ENCODE measurements around the gene MRPS18B. TPM values are rescaled to one million over a fixed set of nuclear protein-coding genes. Genes with fewer than 3 reads are reported as not detected.

The MRPS18B gene
- total RNA-seq, 1 experiment from 2014 or later, result 112 TPM

DNA sequence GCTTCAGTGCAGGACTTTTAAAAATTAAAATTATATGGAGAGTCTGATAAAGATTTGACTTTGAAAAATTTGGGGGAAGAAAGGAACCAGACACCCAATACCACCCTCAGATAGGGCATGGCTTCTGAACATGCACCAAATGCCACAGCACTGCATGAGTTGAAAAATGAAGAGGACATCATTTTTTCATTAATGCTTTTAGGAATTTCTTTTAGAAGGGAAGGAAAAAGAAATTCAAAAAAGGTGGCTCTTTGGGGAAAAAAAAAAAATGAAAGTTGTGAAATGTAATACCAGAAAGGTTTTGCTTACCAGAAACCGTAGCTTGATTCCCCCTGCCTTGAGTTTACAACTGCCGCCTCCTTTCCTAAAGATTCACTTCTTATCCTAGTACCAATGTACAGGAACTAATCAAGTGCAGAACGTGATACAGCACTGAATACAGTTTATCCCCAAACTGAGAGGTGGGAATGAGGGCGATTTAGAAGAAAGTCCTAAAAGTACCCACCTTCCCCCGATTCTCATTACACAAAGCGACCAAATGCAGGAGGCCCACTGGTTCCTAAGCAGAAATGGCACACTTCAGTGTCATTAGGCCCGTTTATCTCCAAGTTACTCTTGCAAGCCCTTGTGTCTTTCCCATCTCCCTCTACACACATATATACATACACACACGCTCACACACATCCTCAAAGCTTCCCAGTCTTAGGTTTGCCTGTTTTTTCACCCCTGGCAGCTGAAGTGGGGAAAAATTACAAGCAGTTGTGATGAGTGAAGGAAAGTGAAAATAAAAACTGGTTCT, 3.4 kb upstream of the MRPS18B start:
- Histone ChIP-seq H3K9me2 (ENCODE audit: insufficient read depth) (no peaks in the 10 kb centered on the region), H3K9ac (ENCODE audit: low read length) (peak overlapping the region; percentile 6; the same call in 1 of the 2 replicates), H3K9me3 (ENCODE audit: control insufficient read depth in 1 of 2, insufficient read depth in 1 of 2, low read depth in 1 of 2, low read length in 2 of 2) (no peaks in the 10 kb centered on the region), H3K36me3 (ENCODE audit: control insufficient read depth in 1 of 2, insufficient read depth in 2 of 2, low read length in 2 of 2) (peaks cover 13 to 36% of the 10 kb centered on the region in 2 experiments), H3K27ac (ENCODE audit: low read depth, low read length) (peak overlapping the region; percentile 87), H4K20me1 (ENCODE audit: insufficient read depth) (no peaks in the 10 kb centered on the region; the same call in 1 of the 2 replicates), H3K79me2 (ENCODE audit: insufficient read depth, low read length) (peaks cover 79% of the 10 kb centered on the region), H3K4me3 (replicated peaks in 1 of 2; ENCODE audit: low read depth in 1 of 2, low read length in 2 of 2) (peak overlapping the region in 1 of 2 experiments; percentile 15; a peak in 2 of 4 replicates), H3K27me3 (ENCODE audit: insufficient read depth, low read length) (no peaks in the 10 kb centered on the region), H3K4me1 (ENCODE audit: control insufficient read depth in 1 of 2, insufficient read depth in 2 of 2, low read length in 2 of 2) (peaks cover 10 to 37% of the 10 kb centered on the region in 2 experiments), H3K4me2 (ENCODE audit: low read length) (peak overlapping the region; percentile 87; the same call in 1 of the 2 replicates), H2AFZ (ENCODE audit: low read depth, low read length, poor library complexity, severe bottlenecking) (no peak overlapping the region)
- ChIA-PET RAD21 (ENCODE audit: low non-redundant PET in 1 of 2, low total read pairs in 2 of 2, uncharacterized antibody in 2 of 2, unreplicated experiment in 2 of 2) (interaction anchor here in 1 of 2 experiments (0.7 to 1.0 kb wide), 2 partner anchors 18 to 117 kb away, joined by 3 read pairs; no protein-coding TSS in a partner anchor), POLR2A (interaction anchor here (0.7 to 3.5 kb wide), 24 partner anchors 9 to 473 kb away, joined by 3 to 17 read pairs (median 6); partner anchors contain the start of genes ABCF1, ATAT1, GNL1 and MDC1), CTCF (interaction anchor here (1.3 to 3.6 kb wide), 2 partner anchors 117 to 132 kb away, joined by 5 to 26 read pairs; no protein-coding TSS in a partner anchor)
- TF ChIP-seq EZH2phosphoT487 (IDR thresholded peaks at IDR 0.05; ENCODE audit: borderline replicate concordance) (no peak), EZH2 (IDR thresholded peaks at IDR 0.05) (no peak), EGR1 (IDR thresholded peaks at IDR 0.05; ENCODE audit: low read depth) (no peak), ZNF274 (IDR thresholded peaks at IDR 0.05; ENCODE audit: low read depth, low read length) (no peak), POLR2A (IDR thresholded peaks at IDR 0.05; ENCODE audit: borderline replicate concordance, extremely low read depth, insufficient read depth, insufficient read length) (no peak), ZFX (IDR thresholded peaks at IDR 0.05) (no peak), JUND (IDR thresholded peaks at IDR 0.05) (no peak), CBX3 (IDR thresholded peaks at IDR 0.05; ENCODE audit: low read depth) (no peak), SRF (IDR thresholded peaks at IDR 0.05; ENCODE audit: low read depth) (no peak), CEBPB (IDR thresholded peaks at IDR 0.05; ENCODE audit: low read depth) (no peak)
- TF ChIP-seq, protein P1, sequence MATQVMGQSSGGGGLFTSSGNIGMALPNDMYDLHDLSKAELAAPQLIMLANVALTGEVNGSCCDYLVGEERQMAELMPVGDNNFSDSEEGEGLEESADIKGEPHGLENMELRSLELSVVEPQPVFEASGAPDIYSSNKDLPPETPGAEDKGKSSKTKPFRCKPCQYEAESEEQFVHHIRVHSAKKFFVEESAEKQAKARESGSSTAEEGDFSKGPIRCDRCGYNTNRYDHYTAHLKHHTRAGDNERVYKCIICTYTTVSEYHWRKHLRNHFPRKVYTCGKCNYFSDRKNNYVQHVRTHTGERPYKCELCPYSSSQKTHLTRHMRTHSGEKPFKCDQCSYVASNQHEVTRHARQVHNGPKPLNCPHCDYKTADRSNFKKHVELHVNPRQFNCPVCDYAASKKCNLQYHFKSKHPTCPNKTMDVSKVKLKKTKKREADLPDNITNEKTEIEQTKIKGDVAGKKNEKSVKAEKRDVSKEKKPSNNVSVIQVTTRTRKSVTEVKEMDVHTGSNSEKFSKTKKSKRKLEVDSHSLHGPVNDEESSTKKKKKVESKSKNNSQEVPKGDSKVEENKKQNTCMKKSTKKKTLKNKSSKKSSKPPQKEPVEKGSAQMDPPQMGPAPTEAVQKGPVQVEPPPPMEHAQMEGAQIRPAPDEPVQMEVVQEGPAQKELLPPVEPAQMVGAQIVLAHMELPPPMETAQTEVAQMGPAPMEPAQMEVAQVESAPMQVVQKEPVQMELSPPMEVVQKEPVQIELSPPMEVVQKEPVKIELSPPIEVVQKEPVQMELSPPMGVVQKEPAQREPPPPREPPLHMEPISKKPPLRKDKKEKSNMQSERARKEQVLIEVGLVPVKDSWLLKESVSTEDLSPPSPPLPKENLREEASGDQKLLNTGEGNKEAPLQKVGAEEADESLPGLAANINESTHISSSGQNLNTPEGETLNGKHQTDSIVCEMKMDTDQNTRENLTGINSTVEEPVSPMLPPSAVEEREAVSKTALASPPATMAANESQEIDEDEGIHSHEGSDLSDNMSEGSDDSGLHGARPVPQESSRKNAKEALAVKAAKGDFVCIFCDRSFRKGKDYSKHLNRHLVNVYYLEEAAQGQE (IDR thresholded peaks at IDR 0.05; ENCODE audit: low read depth), result no peak
- TF ChIP-seq, protein P2, sequence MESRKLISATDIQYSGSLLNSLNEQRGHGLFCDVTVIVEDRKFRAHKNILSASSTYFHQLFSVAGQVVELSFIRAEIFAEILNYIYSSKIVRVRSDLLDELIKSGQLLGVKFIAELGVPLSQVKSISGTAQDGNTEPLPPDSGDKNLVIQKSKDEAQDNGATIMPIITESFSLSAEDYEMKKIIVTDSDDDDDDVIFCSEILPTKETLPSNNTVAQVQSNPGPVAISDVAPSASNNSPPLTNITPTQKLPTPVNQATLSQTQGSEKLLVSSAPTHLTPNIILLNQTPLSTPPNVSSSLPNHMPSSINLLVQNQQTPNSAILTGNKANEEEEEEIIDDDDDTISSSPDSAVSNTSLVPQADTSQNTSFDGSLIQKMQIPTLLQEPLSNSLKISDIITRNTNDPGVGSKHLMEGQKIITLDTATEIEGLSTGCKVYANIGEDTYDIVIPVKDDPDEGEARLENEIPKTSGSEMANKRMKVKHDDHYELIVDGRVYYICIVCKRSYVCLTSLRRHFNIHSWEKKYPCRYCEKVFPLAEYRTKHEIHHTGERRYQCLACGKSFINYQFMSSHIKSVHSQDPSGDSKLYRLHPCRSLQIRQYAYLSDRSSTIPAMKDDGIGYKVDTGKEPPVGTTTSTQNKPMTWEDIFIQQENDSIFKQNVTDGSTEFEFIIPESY (IDR thresholded peaks at IDR 0.05; ENCODE audit: extremely low read depth, insufficient replicate concordance, low read length), result no peak
- TF ChIP-seq, protein P3, sequence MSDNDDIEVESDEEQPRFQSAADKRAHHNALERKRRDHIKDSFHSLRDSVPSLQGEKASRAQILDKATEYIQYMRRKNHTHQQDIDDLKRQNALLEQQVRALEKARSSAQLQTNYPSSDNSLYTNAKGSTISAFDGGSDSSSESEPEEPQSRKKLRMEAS (IDR thresholded peaks at IDR 0.05), result no peak
- TF ChIP-seq, protein P4, sequence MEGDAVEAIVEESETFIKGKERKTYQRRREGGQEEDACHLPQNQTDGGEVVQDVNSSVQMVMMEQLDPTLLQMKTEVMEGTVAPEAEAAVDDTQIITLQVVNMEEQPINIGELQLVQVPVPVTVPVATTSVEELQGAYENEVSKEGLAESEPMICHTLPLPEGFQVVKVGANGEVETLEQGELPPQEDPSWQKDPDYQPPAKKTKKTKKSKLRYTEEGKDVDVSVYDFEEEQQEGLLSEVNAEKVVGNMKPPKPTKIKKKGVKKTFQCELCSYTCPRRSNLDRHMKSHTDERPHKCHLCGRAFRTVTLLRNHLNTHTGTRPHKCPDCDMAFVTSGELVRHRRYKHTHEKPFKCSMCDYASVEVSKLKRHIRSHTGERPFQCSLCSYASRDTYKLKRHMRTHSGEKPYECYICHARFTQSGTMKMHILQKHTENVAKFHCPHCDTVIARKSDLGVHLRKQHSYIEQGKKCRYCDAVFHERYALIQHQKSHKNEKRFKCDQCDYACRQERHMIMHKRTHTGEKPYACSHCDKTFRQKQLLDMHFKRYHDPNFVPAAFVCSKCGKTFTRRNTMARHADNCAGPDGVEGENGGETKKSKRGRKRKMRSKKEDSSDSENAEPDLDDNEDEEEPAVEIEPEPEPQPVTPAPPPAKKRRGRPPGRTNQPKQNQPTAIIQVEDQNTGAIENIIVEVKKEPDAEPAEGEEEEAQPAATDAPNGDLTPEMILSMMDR (IDR thresholded peaks at IDR 0.05 in 2 of 3, conservative IDR thresholded peaks at IDR 0.05 in 1 of 3; ENCODE audit: borderline replicate concordance in 1 of 3, insufficient read depth in 1 of 3, low read depth in 2 of 3, low read length in 2 of 3), result no peak
- BruUV-seq (replicated peaks), result no TSS peak
- intact Hi-C loops (cut with micrococcal nuclease), result loop anchor here (5.0 to 10.0 kb wide), 2 partner anchors 132 to 201 kb away; no protein-coding TSS in a partner anchor
- DNase-seq (ENCODE audit: low read depth, low spot score), result no peak
- no peak for ATAC-seq
